ENCODE results near the gene SH3GL1.

SH3GL1 gene

GRCh38 chr19:4313847-4314490, 86.4 kb downstream of the SH3GL1 start:
- DNase-seq (ENCODE audit: low spot score), result no peak
